Measurements from ENCODE around the gene C12orf50.

- no peak for TF ChIP-seq POLR2A (IDR thresholded peaks at IDR 0.05)
- TF ChIP-seq CTCF (IDR thresholded peaks at IDR 0.05 in 8 of 11, conservative IDR thresholded peaks at IDR 0.05 in 3 of 11): no peak
Observed at GRCh38 chr12:87982208-87982607, 47.0 kb downstream of the C12orf50 start.

All from spleen (tissue), 7 donors.